Tibial nerve (tissue), 4 donors: Measurements from ENCODE around the gene NUDT22.

Experiments used
- EP300 ChIP-seq, 2 donors: sonication (generic); formaldehyde crosslinking; IDR thresholded peaks; one replicate each; pipeline ENCODE4 v1.6.1; 2017; ENCODE audit warnings: antibody characterized with exemption in 2 of 2, mild to moderate bottlenecking in 1 of 2
- POLR2A ChIP-seq, 2 donors: fragments of 450-650 bp; IDR thresholded peaks; one replicate each; pipeline ENCODE4 v1.6.1; 2017; ENCODE audit warnings: antibody characterized with exemption in 2 of 2, mild to moderate bottlenecking in 2 of 2, moderate library complexity in 2 of 2
- TF ChIP-seq, protein P1 (sequence below), 5 experiments: fragments of 200-600 bp in 3 of 5; fragments of 450-650 bp in 2 of 5; sonication (generic) in 3 of 5; IDR thresholded peaks; one replicate each; pipeline ENCODE4 v1.5.1; 2016 to 2019; ENCODE audit warnings: antibody characterized with exemption in 5 of 5, mild to moderate bottlenecking in 3 of 5, moderate library complexity in 2 of 5

DNA sequence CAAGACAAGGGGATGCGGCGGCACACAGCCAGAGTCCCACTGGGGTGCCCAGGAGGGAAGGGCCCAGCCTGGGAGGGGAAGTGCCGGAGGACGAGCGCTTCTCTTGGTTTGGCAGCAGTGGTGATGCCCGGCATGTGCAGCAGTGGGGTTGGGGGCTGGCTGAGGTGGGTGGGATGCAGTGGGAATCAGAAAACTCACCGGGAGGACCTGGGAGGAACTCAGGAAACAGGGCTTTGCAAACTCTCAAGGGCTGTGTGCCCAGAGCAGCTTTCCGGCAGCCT lies 16.6 kb upstream of the NUDT22 start:
- TF ChIP-seq, protein P1, sequence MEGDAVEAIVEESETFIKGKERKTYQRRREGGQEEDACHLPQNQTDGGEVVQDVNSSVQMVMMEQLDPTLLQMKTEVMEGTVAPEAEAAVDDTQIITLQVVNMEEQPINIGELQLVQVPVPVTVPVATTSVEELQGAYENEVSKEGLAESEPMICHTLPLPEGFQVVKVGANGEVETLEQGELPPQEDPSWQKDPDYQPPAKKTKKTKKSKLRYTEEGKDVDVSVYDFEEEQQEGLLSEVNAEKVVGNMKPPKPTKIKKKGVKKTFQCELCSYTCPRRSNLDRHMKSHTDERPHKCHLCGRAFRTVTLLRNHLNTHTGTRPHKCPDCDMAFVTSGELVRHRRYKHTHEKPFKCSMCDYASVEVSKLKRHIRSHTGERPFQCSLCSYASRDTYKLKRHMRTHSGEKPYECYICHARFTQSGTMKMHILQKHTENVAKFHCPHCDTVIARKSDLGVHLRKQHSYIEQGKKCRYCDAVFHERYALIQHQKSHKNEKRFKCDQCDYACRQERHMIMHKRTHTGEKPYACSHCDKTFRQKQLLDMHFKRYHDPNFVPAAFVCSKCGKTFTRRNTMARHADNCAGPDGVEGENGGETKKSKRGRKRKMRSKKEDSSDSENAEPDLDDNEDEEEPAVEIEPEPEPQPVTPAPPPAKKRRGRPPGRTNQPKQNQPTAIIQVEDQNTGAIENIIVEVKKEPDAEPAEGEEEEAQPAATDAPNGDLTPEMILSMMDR (IDR thresholded peaks at IDR 0.05): no peak
- TF ChIP-seq POLR2A (IDR thresholded peaks at IDR 0.05) (no peak), EP300 (IDR thresholded peaks at IDR 0.05) (no peak)
